Measurements from ENCODE around the gene DEPDC5. TPM values are rescaled to one million over a fixed set of nuclear protein-coding genes. Genes with fewer than 3 reads are reported as not detected.

DEPDC5 gene
- total and polyA plus RNA-seq, 9 of the 15 experiments (the other 6 are each of a cell fraction or from before 2014, with no cell fraction given): 2.3 to 12.3 (median 10.7) TPM

- no peak for TF ChIP-seq ZBTB33 (CRISPR knock-in tag; IDR thresholded peaks at IDR 0.05)
- no peak for TF ChIP-seq ZNF395 (CRISPR knock-in tag; IDR thresholded peaks at IDR 0.05)
- peak in 1 of 2 experiments; percentile 60; a peak in 1 of 4 replicates for TF ChIP-seq HDAC1 (IDR thresholded peaks at IDR 0.05)
- no peak for TF ChIP-seq TFE3 (CRISPR knock-in tag; IDR thresholded peaks at IDR 0.05)
- no peak for TF ChIP-seq CBFB (CRISPR knock-in tag; IDR thresholded peaks at IDR 0.05)
- no peak for TF ChIP-seq FOXP4 (CRISPR knock-in tag; IDR thresholded peaks at IDR 0.05; ENCODE audit: borderline replicate concordance)
- TF ChIP-seq U2AF1 (optimal IDR thresholded peaks at IDR 0.05; ENCODE audit: low read depth, low read length): no peak
- TF ChIP-seq ZNF197 (CRISPR knock-in tag; IDR thresholded peaks at IDR 0.05; ENCODE audit: low read depth): 0 out of 2 replicates have a peak, but pooled peaks have one; percentile 43
These were observed at the start of gene DEPDC5 (continued) for GRCh38 chr22:31753634-31754501.

Measured in K562 (cell line).